ENCODE measurements around the gene ABHD6. TPM values are rescaled to one million over a fixed set of nuclear protein-coding genes. Genes with fewer than 3 reads are reported as not detected.
"Not testable (repeated sequence)": the region's sequence is repeated elsewhere in the genome, so short reads cannot be mapped to it uniquely, and the experiment has no call there.

The ABHD6 gene
- total RNA-seq, 1 donor from 2014 or later: 6.1 TPM

GRCh38 chr3:58271901-58272501, 34.4 kb downstream of the ABHD6 start:
- peak; percentile 67 for DNase-seq (ENCODE audit: low read depth)

- peak; percentile 9 for DNase-seq (ENCODE audit: low read depth)
Measured at GRCh38 chr3:58272891-58273290, 35.3 kb downstream of the ABHD6 start.

DNA sequence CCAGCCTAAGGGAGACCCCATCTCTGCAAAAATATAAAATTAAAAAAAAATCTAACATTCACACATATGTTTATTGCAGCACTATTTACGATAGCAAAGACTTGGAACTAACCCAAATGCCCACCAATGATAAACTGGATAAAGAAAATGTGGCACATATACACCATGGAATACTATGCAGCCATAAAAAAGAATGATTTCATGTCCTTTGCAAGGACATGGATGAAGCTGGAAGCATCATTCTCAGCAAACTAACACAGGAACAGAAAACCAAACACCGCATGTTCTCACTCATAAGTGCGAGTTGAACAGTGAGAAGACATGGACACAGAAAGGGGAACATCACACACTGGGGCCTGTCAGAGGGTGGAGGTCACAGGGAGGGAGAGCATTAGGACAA, 35.8 kb downstream of the ABHD6 start:
- not testable (repeated sequence) for DNase-seq (ENCODE audit: low read depth)

DNA sequence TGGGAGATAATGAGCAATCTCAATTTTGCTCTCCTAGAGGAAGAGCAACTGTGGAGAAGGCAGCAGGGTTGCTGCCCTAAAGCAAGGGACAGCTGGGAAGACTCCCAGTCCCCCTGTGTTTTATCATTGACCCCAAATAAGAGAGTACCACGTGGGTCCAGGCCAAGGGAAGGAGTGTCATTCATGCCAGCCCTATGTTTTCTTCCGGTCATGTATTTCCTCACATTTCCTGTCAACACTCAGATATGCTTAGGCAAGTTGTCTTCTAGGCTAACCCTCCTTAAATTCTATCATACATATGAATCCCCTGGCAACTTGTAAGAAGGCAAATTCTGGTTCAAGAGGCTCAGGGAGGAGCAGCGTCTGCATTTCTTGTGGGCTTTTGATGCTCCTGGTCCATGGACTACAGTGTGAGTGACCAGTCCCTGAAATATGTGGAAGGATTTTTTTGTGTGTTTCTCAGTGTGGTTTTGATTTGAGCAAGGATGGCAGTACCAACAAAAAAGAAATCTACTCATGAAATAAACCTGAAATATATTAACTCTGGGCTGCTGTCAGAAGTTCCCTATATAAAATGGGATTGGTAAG, 36.5 kb downstream of the ABHD6 start:
- no peak for DNase-seq (ENCODE audit: low read depth)

GRCh38 chr3:58281069-58281468, 43.5 kb downstream of the ABHD6 start:
- no peak for DNase-seq (ENCODE audit: low read depth)

- DNase-seq (ENCODE audit: low read depth): no peak
Measured at GRCh38 chr3:58285334-58285733, 47.7 kb downstream of the ABHD6 start.

GRCh38 chr3:58287354-58287753, 49.8 kb downstream of the ABHD6 start:
- no peak for DNase-seq (ENCODE audit: low read depth)

- DNase-seq (ENCODE audit: low read depth): peak; percentile 89
Measured at GRCh38 chr3:58288011-58288728, 50.6 kb downstream of the ABHD6 start.

DNA sequence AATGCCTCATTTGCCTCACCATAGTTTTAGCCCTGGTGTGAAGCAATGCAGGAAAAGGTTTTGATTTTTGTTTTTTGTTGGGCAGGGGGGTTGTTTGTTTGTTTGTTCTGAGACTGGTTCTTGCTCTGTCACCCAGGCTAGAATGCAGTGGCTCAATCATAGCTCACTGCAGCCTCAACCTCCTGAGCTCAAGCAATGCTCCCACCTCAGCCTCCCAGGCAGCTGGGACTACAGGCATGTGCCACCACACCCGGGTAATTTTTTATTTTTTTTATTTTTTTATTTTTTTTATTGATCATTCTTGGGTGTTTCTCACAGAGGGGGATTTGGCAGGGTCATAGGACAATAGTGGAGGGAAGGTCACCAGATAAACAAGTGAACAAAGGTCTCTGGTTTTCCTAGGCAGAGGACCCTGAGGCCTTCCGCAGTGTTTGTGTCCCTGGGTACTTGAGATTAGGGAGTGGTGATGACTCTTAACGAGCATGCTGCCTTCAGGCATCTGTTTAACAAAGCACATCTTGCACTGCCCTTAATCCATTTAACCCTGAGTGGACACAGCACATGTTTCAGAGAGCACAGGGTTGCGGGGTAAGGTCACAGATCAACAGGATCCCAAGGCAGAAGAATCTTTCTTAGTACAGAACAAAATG, 51.5 kb downstream of the ABHD6 start:
- DNase-seq (ENCODE audit: low read depth): not testable (repeated sequence)

- DNase-seq (ENCODE audit: low read depth): not testable (repeated sequence)
Measured at GRCh38 chr3:58290446-58290845, 52.9 kb downstream of the ABHD6 start.

- DNase-seq (ENCODE audit: low read depth): no peak
Measured at GRCh38 chr3:58291671-58292338, 54.2 kb downstream of the ABHD6 start.

- no peak for DNase-seq (ENCODE audit: low read depth)
Measured at GRCh38 chr3:58292866-58293265, 55.3 kb downstream of the ABHD6 start.

- DNase-seq (ENCODE audit: low read depth): no peak
Measured at GRCh38 chr3:58293516-58293915, 55.9 kb downstream of the ABHD6 start.

DNA sequence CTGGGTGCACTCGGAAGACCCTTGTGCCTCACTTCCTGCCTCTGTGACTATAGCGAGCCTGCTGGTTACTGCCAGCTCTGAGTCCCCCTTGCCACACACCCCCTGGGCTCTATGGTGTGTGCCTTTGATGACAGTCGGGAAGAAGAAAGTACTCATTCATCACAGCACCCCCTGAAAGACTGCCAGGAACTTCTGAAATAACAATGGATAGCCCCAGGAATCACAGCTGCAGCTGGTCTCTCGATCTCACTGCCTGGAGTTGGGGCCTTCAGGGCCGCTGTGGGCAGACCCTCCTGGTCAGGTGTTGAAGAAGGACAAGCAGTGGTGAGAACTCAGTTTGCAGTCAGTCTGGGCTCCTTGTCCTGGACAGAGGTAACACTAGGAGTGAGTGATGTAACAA, 58.7 kb downstream of the ABHD6 start:
- no peak for DNase-seq (ENCODE audit: low read depth)

GRCh38 chr3:58296843-58297242, 59.3 kb downstream of the ABHD6 start:
- DNase-seq (ENCODE audit: low read depth): no peak

- no peak for DNase-seq (ENCODE audit: low read depth)
Measured at GRCh38 chr3:58298190-58298589, 60.6 kb downstream of the ABHD6 start.

DNA sequence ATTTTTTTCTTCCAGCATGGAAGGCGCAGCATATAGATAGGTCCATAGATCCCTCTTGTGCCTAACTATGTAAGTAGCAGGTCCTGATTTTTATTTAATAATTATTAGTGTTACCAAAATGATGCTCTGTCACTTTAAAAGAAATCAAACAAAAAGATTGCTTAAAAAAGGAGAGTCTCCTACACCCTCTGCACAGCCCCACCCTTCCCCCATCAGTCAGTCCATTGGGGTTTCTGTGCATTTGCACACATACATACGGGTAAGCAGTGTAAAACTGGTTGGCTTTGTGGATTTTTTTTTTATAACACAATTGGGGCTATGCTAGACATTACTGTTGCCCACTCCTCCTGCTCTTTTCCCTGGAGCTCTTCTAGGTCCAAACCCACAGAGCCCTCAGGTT, 61.5 kb downstream of the ABHD6 start:
- DNase-seq (ENCODE audit: low read depth): no peak

GRCh38 chr3:58299839-58300516, 62.4 kb downstream of the ABHD6 start:
- peak; percentile 53 for DNase-seq (ENCODE audit: low read depth)

GRCh38 chr3:58305882-58306711, 68.5 kb downstream of the ABHD6 start, which contains the start of the genes HTD2 and RPP14:
Gene HTD2, plus strand, starts transcription at chr3:58306520. Its CDS starts 11,094 bp downstream, at chr3:58317614.
Gene RPP14, plus strand, starts transcription at chr3:58306245. Its CDS starts 4,085 bp downstream, at chr3:58310330.
- peak; percentile 98 for DNase-seq (ENCODE audit: low read depth)

All from myocyte (in vitro differentiated cells).